LoVo (cell line): Measurements from ENCODE around the gene PDE1C.
"Not testable (repeated sequence)": the region's sequence is repeated elsewhere in the genome, so short reads cannot be mapped to it uniquely, and the experiment has no call there.

Source experiments
- DNase-seq: peaks from one replicate; pipeline ENCODE4 v3.0.0-alpha.2; 2016; ENCODE audit warnings: low spot score

PDE1C gene

GRCh38 chr7:31850066-31850465 is 220.1 kb downstream of the PDE1C start:
- no peak for DNase-seq

DNA sequence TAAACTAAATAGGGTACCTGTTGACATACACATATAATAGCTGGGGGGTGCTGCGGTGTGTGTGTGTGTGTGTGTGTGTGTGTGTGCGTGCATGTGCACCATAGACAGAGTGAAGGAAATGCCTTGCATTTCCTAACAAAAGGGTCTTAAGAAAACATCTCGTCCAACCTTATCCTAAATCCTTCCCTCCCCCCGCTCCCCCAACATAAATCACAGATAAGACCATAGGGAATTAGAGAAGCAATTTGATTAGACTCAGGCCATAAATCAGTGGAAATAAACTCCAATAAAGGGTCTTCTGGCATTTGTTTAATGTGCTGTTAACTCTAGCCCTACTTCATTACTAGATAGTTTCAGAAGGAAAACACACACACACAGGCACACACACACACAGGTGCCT is 234.7 kb downstream of the PDE1C start:
- no peak for DNase-seq

GRCh38 chr7:31833625-31834024 is 236.6 kb downstream of the PDE1C start:
- not testable (repeated sequence) for DNase-seq

DNA sequence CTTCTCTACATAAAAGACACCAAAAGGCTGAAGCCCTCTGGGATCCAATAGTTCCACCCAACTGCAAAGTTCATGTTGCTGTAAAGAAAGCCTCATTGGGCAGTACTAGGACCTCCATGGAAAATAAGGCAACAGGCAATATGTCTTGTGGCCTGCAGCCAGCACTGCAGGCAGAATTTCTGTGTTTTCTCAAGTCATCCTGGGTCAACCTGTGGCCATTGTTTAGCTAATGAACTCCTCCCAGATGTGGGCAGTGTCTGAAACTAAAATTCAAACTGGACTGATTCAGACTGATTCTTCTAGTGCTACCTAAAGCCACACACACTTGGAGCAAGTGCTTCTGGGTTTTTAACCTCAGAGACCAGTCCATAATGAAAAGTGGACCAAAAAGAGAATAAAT is 241.7 kb downstream of the PDE1C start:
- DNase-seq, result no peak

DNA sequence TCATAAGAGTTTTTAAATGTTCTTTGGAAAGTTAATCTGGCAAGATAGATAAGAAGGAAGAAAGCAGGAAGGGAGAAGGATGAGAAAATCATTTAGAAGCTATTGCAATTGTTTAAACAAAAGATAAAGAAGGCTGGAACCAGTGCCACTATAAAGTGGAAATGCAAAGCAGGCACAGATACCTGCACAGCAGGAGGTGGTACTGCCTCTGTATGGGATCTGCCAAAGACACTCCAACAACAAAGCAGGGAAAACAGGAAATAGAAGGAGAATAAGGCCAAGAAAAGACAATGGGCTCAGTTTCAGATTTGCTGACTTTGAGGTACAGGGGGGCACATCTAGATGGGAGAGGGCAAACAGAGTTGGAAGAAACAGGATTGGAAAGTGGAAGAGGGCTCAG is 244.6 kb downstream of the PDE1C start:
- no peak for DNase-seq

DNA sequence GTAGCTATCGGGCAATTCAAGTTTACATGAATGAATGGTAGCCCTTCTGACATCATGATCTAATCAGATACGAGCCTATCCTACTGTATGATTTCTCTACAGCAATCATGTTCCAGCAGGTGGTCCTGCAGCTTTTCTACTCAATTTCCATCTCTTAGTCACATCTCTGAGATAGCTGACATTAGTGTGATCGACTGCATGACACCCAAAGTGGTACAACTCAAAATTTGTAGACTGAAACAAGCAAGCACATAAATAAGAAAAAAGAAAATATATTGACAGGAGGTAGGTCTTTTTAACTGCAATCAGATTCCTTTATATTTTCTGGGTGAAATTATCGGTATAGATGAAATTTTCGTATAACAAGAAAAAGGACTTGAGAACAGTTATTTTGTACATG is 251.2 kb downstream of the PDE1C start:
- no peak for DNase-seq

DNA sequence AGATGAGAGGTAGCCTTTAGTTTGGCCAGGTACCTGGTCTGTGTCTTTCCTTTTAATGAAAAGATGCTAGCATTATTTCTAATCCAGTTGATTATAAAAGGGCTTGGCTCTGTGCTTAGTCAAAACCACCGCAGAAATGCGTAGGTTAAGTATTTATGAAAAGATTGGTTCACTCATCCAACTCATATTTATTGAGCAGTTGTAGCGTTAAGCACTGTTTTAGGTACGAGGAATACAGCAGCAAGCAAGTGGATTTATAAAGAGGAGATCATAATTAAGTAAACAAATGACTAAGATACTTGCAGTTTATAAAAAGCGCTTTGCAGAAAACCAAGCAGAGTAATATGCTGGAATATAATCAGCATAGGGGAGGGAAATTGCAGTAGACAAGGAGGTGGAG is 253.4 kb downstream of the PDE1C start:
- no peak for DNase-seq

DNA sequence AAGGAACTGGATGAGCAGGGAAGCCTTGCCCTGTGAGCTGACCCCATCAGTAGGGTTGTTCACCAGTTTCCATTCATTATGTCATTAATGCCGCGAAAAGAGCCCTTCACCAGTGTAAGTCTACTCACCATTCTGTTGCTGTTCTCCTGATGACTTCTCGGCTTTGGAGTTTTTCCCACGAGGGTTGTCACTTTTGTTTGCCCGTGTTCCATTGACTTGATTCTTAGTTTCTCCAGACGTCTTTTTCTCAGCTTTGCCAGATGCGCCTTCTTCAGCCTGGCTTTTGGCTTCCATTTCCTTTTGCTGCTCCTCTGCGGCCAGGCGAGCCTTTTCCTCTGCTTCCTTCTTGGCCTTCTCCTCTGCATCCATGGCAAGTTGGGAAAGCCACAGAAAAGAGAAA is 254.4 kb downstream of the PDE1C start:
- no peak for DNase-seq

- peak; percentile 5 for DNase-seq
Observed at GRCh38 chr7:31814187-31814586, 256.0 kb downstream of the PDE1C start.

DNA sequence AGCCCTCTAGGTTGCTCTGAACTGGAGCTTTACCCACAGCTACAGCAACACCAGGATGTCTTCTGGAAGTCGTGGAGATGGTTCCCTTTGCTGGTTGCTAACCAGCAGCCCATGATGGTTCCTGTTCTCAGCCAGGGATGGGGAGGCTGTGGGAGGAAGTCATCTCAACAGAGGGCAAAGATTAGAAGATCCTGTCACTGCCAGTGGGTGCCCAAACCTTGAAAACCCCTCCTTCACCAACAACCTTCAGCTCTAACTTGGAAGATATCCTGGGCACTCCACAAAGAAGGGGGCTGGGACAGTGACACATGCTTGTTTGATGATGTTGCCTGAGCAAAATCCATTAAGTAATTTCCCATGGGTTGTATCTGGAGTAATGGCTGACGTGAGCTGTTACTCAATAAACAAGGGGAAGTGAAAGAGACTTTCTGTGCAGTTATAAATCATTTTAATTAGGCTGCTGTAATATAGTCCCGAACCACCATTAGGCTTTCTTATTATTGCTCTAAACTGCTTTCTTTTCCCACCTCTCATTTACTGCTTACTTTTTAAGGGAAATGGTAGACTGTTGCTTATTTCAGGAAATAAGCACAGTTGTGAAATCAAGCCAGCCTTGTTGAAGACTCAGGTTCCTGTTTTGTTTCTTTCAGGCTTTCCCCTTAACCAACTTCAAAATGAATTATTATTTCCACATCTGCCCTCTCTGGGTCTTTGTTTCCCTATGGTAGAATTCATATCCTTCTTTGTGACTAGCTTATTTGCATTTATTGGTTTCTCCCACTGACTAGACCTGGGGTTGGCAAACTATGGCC is 258.4 kb downstream of the PDE1C start:
- DNase-seq, result no peak

GRCh38 chr7:31805209-31805818 is 264.9 kb downstream of the PDE1C start:
- peak; percentile 23 for DNase-seq

DNA sequence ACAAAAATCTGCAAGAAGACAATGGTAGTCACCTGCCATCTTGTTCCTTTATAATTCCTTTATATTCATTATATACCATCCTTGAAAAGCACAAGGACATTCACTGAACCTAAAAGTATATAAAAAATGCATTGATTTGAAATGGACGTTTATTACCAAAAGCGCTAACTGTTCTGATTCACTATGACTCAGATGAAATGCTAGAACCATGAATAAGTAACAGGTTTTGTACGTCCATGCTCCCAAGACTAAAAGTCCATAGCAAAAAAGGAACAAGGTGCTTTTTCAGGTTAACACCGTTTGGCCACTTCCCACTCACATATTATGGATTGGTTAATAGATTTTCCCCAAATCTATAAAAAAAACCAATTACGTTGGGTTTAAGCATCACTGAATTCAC is 273.8 kb downstream of the PDE1C start:
- DNase-seq, result no peak

DNA sequence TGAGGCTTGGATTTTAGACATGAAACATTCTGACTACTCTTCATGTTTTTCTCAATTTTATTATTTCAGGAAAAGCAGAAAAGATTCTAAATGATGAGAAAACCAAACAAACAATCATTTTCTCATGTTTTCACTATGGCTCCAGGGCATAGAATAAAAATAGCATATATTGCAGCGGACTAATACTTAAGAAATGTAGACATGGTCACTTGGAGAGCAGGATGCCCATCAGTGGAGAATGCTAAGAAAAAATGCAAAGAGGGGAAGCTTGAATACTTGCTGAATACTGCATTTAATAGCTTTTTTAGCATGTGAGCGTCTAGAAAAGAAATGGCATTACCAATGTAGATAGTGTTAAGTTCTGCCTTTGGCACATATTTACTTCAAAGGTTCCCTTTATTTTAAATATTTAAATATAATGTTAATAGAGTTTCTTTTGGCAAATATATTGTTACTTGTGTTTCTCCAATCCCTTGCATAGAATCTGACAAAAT is 275.3 kb downstream of the PDE1C start:
- no peak for DNase-seq

GRCh38 chr7:31791881-31792280 is 278.3 kb downstream of the PDE1C start:
- DNase-seq, result no peak

GRCh38 chr7:31788883-31789680 is 281.1 kb downstream of the PDE1C start:
- no peak for DNase-seq

DNA sequence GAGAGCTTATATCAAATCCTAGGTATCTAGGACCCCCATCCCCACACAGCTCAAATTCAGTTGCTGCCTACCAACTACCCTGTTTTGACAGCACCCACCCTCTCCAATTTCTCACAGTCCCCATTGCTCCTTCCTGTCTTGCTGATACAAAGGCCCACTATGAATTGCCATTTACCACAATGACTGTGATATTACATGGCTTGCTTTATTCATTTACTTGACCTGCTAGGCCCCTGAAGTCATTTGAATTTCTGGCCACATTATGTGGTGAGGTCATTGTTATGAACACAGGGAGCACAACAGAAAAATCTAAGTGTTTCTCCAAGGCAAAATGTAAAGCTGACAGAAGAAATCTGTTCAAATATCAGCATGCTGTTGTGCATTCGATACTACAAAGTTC is 281.8 kb downstream of the PDE1C start:
- no peak for DNase-seq

DNA sequence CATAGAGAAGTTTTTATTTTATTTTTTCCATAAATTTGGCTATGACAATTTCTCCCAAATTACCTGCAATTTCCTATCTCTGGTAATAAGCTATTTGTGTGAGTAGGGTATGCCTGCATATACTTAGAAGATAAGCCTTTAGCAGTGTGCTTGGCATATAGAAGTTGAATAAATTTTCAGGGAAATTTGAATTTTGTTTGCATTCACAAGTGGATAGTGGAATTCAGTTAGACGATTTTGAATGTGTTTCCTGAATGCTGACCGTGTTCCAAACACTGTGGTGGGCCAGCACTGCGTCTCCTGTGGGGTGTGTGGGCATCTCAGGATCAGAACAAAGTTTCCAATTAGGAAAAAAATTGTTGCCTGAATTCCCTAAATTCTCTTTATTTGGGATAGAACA is 283.9 kb downstream of the PDE1C start:
- no peak for DNase-seq

GRCh38 chr7:31785101-31785500 is 285.1 kb downstream of the PDE1C start:
- no peak for DNase-seq

- DNase-seq, result no peak
Observed at GRCh38 chr7:31783221-31783620, 287.0 kb downstream of the PDE1C start.

GRCh38 chr7:31782411-31782991 is 287.7 kb downstream of the PDE1C start:
- peak; percentile 68 for DNase-seq

DNA sequence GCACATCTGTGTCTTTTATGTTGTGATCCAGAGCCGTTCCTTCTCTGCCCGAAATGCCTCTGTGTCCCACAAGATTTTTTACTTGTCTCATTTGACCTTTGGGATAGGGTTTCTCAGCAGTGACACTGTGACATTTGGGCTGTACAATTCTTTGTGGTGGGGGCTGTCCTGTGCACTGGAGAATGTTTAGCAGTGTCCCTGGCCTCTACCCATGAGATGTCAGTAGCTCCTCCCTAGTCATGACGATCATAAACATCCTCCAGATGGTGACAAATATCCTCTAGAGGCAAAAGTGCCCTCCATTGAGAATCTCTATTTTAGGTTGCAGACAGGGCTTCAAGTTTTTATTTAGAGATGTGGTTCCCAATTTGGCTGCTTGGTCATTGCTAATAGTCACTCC is 291.9 kb downstream of the PDE1C start:
- no peak for DNase-seq

DNA sequence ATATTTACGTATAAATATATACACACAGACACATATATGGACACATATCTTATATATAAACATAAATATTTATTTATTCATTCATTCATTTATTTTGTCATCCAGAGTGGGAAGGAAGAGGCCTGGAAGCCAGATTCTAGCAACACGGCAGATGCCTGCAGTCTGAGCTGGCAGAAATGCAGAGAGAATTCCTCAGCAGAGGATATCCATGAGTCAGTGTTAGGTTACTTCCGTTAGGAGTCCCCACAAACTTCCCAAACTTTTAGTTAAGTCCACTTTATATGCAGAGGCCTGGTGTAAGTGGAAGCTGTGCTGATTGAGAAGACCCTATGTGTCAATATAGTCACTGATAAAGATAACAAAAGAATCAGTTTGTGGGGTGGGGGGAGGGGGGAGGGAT is 293.6 kb downstream of the PDE1C start:
- DNase-seq, result no peak

DNA sequence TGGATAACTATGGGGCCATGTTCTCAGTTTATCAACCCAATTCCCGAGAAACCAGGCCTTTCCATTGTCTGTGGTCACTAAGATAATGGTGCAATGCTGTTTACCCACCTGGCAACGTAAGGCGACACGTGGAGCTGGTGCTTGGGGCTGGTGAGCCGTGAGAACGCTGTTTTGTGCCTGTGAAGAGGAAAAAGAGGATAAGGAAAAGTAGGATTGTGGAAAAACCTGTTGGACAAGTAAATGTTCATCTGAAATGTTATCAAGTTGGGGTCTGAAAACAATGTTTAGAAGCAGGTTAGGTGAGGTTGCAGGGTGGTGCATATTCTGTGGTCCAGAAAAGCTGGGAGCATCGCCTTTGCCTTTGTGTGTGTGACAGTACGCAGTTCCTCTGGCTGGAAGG is 294.7 kb downstream of the PDE1C start:
- DNase-seq, result no peak
